ENCODE data around the gene LYSET. TPM values are rescaled to one million over a fixed set of nuclear protein-coding genes. Genes with fewer than 3 reads are reported as not detected.
"Not testable (repeated sequence)": the region's sequence is repeated elsewhere in the genome, so short reads cannot be mapped to it uniquely, and the experiment has no call there.

Gene LYSET
- total RNA-seq, 1 experiment from 2014 or later, result 127 TPM

GRCh38 chr14:93161411-93161940 is 23.6 kb upstream of the LYSET start:
- DNase-seq (ENCODE audit: low read depth, low spot score), result no peak
- in situ Hi-C loops (cut with HindIII; ENCODE audit: low pct_unique_long_range_greater_than_20kb, low sequenced_read_pairs), result no loop called here

- in situ Hi-C loops (cut with HindIII; ENCODE audit: low pct_unique_long_range_greater_than_20kb, low sequenced_read_pairs), result no loop called here
- no peak for DNase-seq (ENCODE audit: low read depth, low spot score)
These were observed 21.6 kb upstream of the LYSET start for GRCh38 chr14:93163564-93163963.

- in situ Hi-C loops (cut with HindIII; ENCODE audit: low pct_unique_long_range_greater_than_20kb, low sequenced_read_pairs), result not testable (repeated sequence)
These were observed 19.5 kb upstream of the LYSET start for GRCh38 chr14:93165271-93166265.

GRCh38 chr14:93168610-93169009 is 16.5 kb upstream of the LYSET start:
- DNase-seq (ENCODE audit: low read depth, low spot score); in situ Hi-C loops (cut with HindIII; ENCODE audit: low pct_unique_long_range_greater_than_20kb, low sequenced_read_pairs): not testable (repeated sequence)

More at GRCh38 chr14:93165271-93166265, 19.5 kb upstream of the LYSET start:
- not testable (repeated sequence) for DNase-seq (ENCODE audit: low read depth, low spot score)

GRCh38 chr14:93169619-93170018 is 15.5 kb upstream of the LYSET start:
- in situ Hi-C loops (cut with HindIII; ENCODE audit: low pct_unique_long_range_greater_than_20kb, low sequenced_read_pairs); DNase-seq (ENCODE audit: low read depth, low spot score): not testable (repeated sequence)

GRCh38 chr14:93170141-93170540 is 15.0 kb upstream of the LYSET start:
- in situ Hi-C loops (cut with HindIII; ENCODE audit: low pct_unique_long_range_greater_than_20kb, low sequenced_read_pairs); DNase-seq (ENCODE audit: low read depth, low spot score): not testable (repeated sequence)

- in situ Hi-C loops (cut with HindIII; ENCODE audit: low pct_unique_long_range_greater_than_20kb, low sequenced_read_pairs), result no loop called here
- no peak for DNase-seq (ENCODE audit: low read depth, low spot score)
These were observed 13.7 kb upstream of the LYSET start for GRCh38 chr14:93171376-93171775.

GRCh38 chr14:93173943-93174395 is 11.1 kb upstream of the LYSET start:
- DNase-seq (ENCODE audit: low read depth, low spot score), result peak; percentile 49
- in situ Hi-C loops (cut with HindIII; ENCODE audit: low pct_unique_long_range_greater_than_20kb, low sequenced_read_pairs), result no loop called here

- in situ Hi-C loops (cut with HindIII; ENCODE audit: low pct_unique_long_range_greater_than_20kb, low sequenced_read_pairs); DNase-seq (ENCODE audit: low read depth, low spot score): not testable (repeated sequence)
These were observed 10.4 kb upstream of the LYSET start for GRCh38 chr14:93174731-93175130.

- no peak for DNase-seq (ENCODE audit: low read depth, low spot score)
- in situ Hi-C loops (cut with HindIII; ENCODE audit: low pct_unique_long_range_greater_than_20kb, low sequenced_read_pairs), result no loop called here
These were observed 9.6 kb upstream of the LYSET start for GRCh38 chr14:93175492-93175891.

GRCh38 chr14:93183596-93184317 is 1.4 kb upstream of the LYSET start:
- no peak for DNase-seq (ENCODE audit: low read depth, low spot score)
- in situ Hi-C loops (cut with HindIII; ENCODE audit: low pct_unique_long_range_greater_than_20kb, low sequenced_read_pairs), result no loop called here

- no peak for DNase-seq (ENCODE audit: low read depth, low spot score)
- in situ Hi-C loops (cut with HindIII; ENCODE audit: low pct_unique_long_range_greater_than_20kb, low sequenced_read_pairs), result no loop called here
These were observed 218 bp downstream of the LYSET start for GRCh38 chr14:93185349-93185720.

GRCh38 chr14:93186466-93186865 is 1.3 kb downstream of the LYSET start:
- peak; percentile 77 for DNase-seq (ENCODE audit: low read depth, low spot score)
- in situ Hi-C loops (cut with HindIII; ENCODE audit: low pct_unique_long_range_greater_than_20kb, low sequenced_read_pairs), result no loop called here

GRCh38 chr14:93186956-93187355 is 1.8 kb downstream of the LYSET start:
- DNase-seq (ENCODE audit: low read depth, low spot score), result no peak
- in situ Hi-C loops (cut with HindIII; ENCODE audit: low pct_unique_long_range_greater_than_20kb, low sequenced_read_pairs), result no loop called here

GRCh38 chr14:93195316-93195999 is 10.3 kb downstream of the LYSET start:
- DNase-seq (ENCODE audit: low read depth, low spot score), result peak; percentile 50
- in situ Hi-C loops (cut with HindIII; ENCODE audit: low pct_unique_long_range_greater_than_20kb, low sequenced_read_pairs), result no loop called here

- in situ Hi-C loops (cut with HindIII; ENCODE audit: low pct_unique_long_range_greater_than_20kb, low sequenced_read_pairs), result no loop called here
- DNase-seq (ENCODE audit: low read depth, low spot score), result no peak
These were observed 13.9 kb downstream of the LYSET start for GRCh38 chr14:93199031-93199430.

GRCh38 chr14:93200553-93200952 is 15.4 kb downstream of the LYSET start:
- DNase-seq (ENCODE audit: low read depth, low spot score), result no peak
- in situ Hi-C loops (cut with HindIII; ENCODE audit: low pct_unique_long_range_greater_than_20kb, low sequenced_read_pairs), result no loop called here

Measured in SK-MEL-5 (cell line).